ENCODE results near the gene ERRFI1. TPM values are rescaled to one million over a fixed set of nuclear protein-coding genes. Genes with fewer than 3 reads are reported as not detected.
A peak's percentile ranks its signal among the peaks of the same experiment; 100 is the strongest.
"Not testable (repeated sequence)": the region's sequence is repeated elsewhere in the genome, so short reads cannot be mapped to it uniquely, and the experiment has no call there.

Gene ERRFI1
- total RNA-seq = 126 and 175 TPM in 2 replicates

- Histone ChIP-seq H3K4me3 (ENCODE audit: low read depth, low read length) (peak within 1 kb of the TSS; percentile 92), H3K36me3 (ENCODE audit: control insufficient read depth, insufficient read depth, low read length) (peaks cover 9% of the 10 kb centered on the region), H3K27me3 (ENCODE audit: control insufficient read depth, insufficient read depth, low read length) (no peaks in the 10 kb centered on the region)
- no peak for TF ChIP-seq CTCF (IDR thresholded peaks at IDR 0.05; ENCODE audit: insufficient read depth, low read length, severe bottlenecking)
- FAIRE-seq (no peak), DNase-seq (ENCODE audit: low read depth) (peak; percentile 67)
Observed at GRCh38 chr1:8026153-8026975, at the start of gene ERRFI1. ERRFI1 (minus strand) TSS chr1:8026309; CDS start chr1:8015619, 10,690 bp downstream.

GRCh38 chr1:8075511-8076051 lies 49.5 kb upstream of the ERRFI1 start:
- Histone ChIP-seq H3K27me3 (ENCODE audit: control insufficient read depth, insufficient read depth, low read length) (no peaks in the 10 kb centered on the region), H3K4me3 (ENCODE audit: low read depth, low read length) (no peak overlapping the region), H3K36me3 (ENCODE audit: control insufficient read depth, insufficient read depth, low read length) (no peaks in the 10 kb centered on the region)
- TF ChIP-seq CTCF (IDR thresholded peaks at IDR 0.05; ENCODE audit: insufficient read depth, low read length, severe bottlenecking) = no peak
- DNase-seq (ENCODE audit: low read depth) = peak; percentile 76
- no peak for FAIRE-seq

GRCh38 chr1:8073112-8073855 lies 47.2 kb upstream of the ERRFI1 start:
- no peak for DNase-seq (ENCODE audit: low read depth)
- Histone ChIP-seq H3K36me3 (ENCODE audit: control insufficient read depth, insufficient read depth, low read length) (no peaks in the 10 kb centered on the region), H3K27me3 (ENCODE audit: control insufficient read depth, insufficient read depth, low read length) (no peaks in the 10 kb centered on the region), H3K4me3 (ENCODE audit: low read depth, low read length) (no peak overlapping the region)
- no peak for TF ChIP-seq CTCF (IDR thresholded peaks at IDR 0.05; ENCODE audit: insufficient read depth, low read length, severe bottlenecking)
- FAIRE-seq = no peak

- no peaks in the 10 kb centered on the region for H3K27me3 ChIP-seq (ENCODE audit: control insufficient read depth, insufficient read depth, low read length)
- FAIRE-seq = no peak
- no peak for TF ChIP-seq CTCF (IDR thresholded peaks at IDR 0.05; ENCODE audit: insufficient read depth, low read length, severe bottlenecking)
- H3K4me3 ChIP-seq (ENCODE audit: low read depth, low read length) = no peak overlapping the region
- no peaks in the 10 kb centered on the region for H3K36me3 ChIP-seq (ENCODE audit: control insufficient read depth, insufficient read depth, low read length)
- peak; percentile 92 for DNase-seq (ENCODE audit: low read depth)
Observed at GRCh38 chr1:8070381-8070811, 44.3 kb upstream of the ERRFI1 start.

GRCh38 chr1:8069614-8070320 lies 43.7 kb upstream of the ERRFI1 start:
- not testable (repeated sequence) for DNase-seq (ENCODE audit: low read depth); H3K4me3 ChIP-seq (ENCODE audit: low read depth, low read length); H3K36me3 ChIP-seq (ENCODE audit: control insufficient read depth, insufficient read depth, low read length); FAIRE-seq; H3K27me3 ChIP-seq (ENCODE audit: control insufficient read depth, insufficient read depth, low read length)
